GM10248 (cell line): ENCODE data around the gene APOD.

Source experiments
- CTCF ChIA-PET: fragments of 300-600 bp; sonication (Branson Sonifier 250); formaldehyde crosslinking; extraction: SDS; loops from one replicate; lab custom pipeline; 2021; ENCODE audit warnings: antibody characterized with exemption; lab: Yijun Ruan, JAX
- POLR2A ChIA-PET: fragments of 350-650 bp; sonication (Branson Sonifier 250); formaldehyde crosslinking; extraction: SDS; loops from one replicate; lab custom pipeline; 2020; ENCODE audit warnings: antibody characterized with exemption; lab: Yijun Ruan, JAX
- DNase-seq: peaks from one replicate; pipeline ENCODE4 v3.0.0; 2012; ENCODE audit errors: extremely low spot score
- TF ChIP-seq, protein P1 (sequence below): IDR thresholded peaks from 2 replicates; pipeline ENCODE4 v1.5.1; 2012; ENCODE audit warnings: mild to moderate bottlenecking, low read depth; ENCODE audit errors: extremely low read depth, missing control alignments, control extremely low read depth

Gene APOD

DNA sequence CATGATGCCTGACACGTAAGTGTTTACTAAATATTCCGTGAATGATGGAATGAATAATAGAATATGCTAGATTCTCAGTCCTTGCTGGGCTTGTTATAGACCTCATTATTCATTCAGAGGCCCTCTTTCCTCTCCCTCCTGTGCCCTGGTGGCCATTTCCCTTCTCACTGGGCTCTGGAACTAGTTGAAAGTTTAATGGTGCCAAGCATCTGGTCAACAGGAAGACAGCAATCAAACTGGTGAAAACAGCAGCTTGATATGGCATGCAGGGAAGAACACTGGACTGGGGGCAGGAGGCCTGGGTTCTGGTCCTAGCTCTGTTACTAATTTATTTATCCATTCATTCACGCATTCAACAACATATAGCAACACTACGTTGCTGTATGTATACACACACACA lies 3.7 kb upstream of the APOD start:
- POLR2A ChIA-PET, result interaction anchor here (0.6 kb wide), 1 partner anchor 542 kb away, joined by 3 read pairs; no protein-coding TSS in a partner anchor
- TF ChIP-seq, protein P1, sequence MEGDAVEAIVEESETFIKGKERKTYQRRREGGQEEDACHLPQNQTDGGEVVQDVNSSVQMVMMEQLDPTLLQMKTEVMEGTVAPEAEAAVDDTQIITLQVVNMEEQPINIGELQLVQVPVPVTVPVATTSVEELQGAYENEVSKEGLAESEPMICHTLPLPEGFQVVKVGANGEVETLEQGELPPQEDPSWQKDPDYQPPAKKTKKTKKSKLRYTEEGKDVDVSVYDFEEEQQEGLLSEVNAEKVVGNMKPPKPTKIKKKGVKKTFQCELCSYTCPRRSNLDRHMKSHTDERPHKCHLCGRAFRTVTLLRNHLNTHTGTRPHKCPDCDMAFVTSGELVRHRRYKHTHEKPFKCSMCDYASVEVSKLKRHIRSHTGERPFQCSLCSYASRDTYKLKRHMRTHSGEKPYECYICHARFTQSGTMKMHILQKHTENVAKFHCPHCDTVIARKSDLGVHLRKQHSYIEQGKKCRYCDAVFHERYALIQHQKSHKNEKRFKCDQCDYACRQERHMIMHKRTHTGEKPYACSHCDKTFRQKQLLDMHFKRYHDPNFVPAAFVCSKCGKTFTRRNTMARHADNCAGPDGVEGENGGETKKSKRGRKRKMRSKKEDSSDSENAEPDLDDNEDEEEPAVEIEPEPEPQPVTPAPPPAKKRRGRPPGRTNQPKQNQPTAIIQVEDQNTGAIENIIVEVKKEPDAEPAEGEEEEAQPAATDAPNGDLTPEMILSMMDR, result no peak
- no peak for DNase-seq
- CTCF ChIA-PET, result interaction anchor here (1.4 kb wide), 1 partner anchor 9 kb away, joined by 3 read pairs; no protein-coding TSS in a partner anchor

DNA sequence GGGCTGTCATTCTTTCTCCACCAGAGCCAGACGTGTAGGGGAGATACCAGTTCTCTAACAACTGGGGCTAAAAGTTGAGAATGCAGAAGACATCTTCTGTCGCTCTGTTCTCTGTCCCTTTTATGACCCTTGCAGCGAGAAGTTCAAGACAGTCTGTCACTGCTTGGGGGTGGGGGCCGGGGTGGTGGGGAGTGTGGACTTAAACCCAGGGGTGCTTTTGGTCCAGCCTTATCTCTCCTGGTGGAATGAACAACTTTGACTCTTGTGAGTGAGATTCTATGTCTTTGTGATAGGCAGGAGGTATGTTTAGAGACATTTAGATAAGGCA lies 767 bp upstream of the APOD start:
- POLR2A ChIA-PET, result no interaction called here
- TF ChIP-seq, protein P1, result no peak
- DNase-seq, result no peak
- CTCF ChIA-PET, result interaction anchor here (1.9 kb wide), 1 partner anchor 266 kb away, joined by 7 read pairs; no protein-coding TSS in a partner anchor

DNA sequence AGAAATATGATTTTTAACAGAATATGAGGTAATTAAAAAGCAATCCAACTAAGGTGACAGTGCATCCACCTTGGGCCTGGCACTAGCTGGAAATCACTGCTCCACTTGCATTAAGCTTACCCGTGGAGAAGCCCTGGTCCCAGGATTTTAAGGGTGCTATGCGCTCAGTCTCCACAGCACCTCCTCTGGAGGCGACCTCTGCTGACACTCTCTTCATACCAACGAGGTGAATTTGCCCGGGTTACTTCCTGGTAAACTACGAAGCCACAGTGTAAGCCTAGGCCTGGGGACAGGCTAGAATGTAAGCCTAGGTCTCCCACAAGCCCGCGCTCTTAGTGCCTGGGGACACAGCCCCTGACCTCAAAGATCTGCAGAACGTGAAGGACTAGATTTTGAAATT lies 793 bp downstream of the APOD start:
- CTCF ChIA-PET, result interaction anchor here (1.5 kb wide), 2 partner anchors 13 to 15 kb away, joined by 3 to 5 read pairs; no protein-coding TSS in a partner anchor
- no peak for DNase-seq
- POLR2A ChIA-PET, result no interaction called here
- TF ChIP-seq, protein P1, result no peak

DNA sequence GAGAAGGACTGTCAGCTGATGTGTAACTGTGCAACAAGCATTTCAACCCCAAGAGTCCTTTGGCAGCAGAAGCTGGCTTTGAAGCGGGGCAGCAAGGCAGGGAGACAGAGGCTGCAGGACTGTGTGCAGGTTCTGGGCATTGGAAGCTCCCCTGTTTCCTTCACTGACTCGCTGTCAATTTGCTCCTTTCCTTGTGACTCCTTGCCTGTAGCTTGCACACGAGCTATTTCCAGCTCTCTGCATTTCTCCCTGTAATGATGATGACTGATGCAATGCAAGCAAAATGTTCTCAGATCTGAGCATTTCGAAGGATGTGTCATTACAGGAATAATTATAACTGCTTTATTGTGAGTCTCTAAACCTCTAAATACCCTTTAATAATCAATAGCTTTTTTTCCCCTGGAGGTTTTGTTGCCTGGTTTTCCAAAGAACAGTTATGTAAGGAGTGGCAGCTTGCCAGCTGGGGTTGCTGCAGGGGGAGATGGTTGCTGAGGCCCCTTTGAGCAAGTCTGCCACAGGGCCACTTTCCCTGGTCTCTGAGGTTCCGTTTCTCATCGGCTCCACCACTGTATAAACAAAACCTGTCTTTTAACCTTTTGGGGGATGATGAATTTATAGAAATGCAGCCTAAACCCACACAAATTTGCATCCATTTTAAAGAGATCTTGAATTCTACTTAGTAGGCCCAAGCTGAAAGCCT lies 2.8 kb downstream of the APOD start:
- TF ChIP-seq, protein P1, result no peak
- ChIA-PET CTCF (interaction anchor here (0.9 kb wide), 1 partner anchor 23 kb away, joined by 3 read pairs; no protein-coding TSS in a partner anchor), POLR2A (no interaction called here)
- no peak for DNase-seq

DNA sequence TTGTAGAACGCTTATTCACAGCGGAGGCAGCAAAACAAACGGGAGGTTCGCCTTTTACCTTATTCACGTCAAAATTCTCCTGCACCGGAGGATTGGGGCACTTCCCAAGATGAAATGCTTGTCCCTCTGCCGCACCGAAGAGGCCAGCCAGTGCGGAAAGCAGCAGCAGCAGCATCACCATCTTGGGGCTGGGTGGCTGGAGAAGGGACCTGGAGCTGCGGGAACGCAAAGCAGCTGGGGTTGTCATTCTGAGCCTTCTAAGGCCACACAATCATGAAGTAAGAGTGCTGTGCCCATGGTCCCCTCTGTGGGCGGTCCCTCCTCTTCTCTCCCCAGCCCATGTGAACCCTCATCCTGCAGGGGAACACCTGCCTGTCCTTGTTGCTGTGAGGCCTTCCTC lies 4.5 kb downstream of the APOD start:
- TF ChIP-seq, protein P1, result no peak
- ChIA-PET POLR2A (no interaction called here), CTCF (no interaction called here)
- DNase-seq, result no peak

DNA sequence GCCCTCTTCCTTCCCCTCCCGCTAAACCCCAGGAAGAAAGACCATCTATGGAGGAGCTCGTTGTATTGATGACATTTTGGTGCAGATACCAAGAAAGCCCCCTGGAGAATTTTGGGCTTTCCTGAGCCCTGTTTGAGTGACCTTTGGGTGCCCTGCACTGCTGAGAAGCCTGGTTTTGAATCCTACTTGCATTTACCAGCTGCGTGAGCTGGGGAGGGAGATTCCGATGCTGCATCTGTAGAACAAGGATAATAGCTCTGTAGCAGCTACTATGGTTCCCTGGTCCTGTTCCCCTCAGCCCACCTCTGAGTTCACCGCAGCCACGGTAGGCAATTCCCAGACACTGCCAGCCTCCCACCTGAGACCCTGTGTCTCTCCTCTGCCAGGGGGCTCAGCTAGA lies 5.2 kb downstream of the APOD start:
- TF ChIP-seq, protein P1, result no peak
- CTCF ChIA-PET, result no interaction called here
- DNase-seq, result no peak
- POLR2A ChIA-PET, result no interaction called here
